Measurements from ENCODE around the gene PTGES3.

- TF ChIP-seq POLR2A (IDR thresholded peaks at IDR 0.05): no peak
- no peak for TF ChIP-seq CTCF (IDR thresholded peaks at IDR 0.05)
Measured at GRCh38 chr12:56723352-56723751, 35.3 kb upstream of the PTGES3 start.
